SJSA1 (cell line): ENCODE data around the gene P3H4. TPM values are rescaled to one million over a fixed set of nuclear protein-coding genes. Genes with fewer than 3 reads are reported as not detected.

ENCODE experiments used
- DNase-seq, 2 experiments: peaks; one replicate each; pipeline ENCODE4 v3.0.0-alpha.2; 2015 to 2020; ENCODE audit warnings: low spot score in 2 of 2, low read depth in 1 of 2
- H3K27ac ChIP-seq: fragments of 250-450 bp; sonication (Bioruptor Pico); 2 replicates; pipeline ENCODE4 v1.5.1; 2020; ENCODE audit warnings: mild to moderate bottlenecking, moderate library complexity
- H3K27me3 ChIP-seq: fragments of 250-450 bp; sonication (Bioruptor Pico); replicated peaks from 2 replicates; pipeline ENCODE4 v1.5.1; 2020; ENCODE audit warnings: mild to moderate bottlenecking, moderate library complexity
- H3K36me3 ChIP-seq: fragments of 250-450 bp; sonication (Bioruptor Pico); 2 replicates; pipeline ENCODE4 v1.5.1; 2020; ENCODE audit warnings: mild to moderate bottlenecking
- H3K4me1 ChIP-seq: fragments of 250-450 bp; sonication (Bioruptor Pico); replicated peaks from 2 replicates; pipeline ENCODE4 v1.6.1; 2021; ENCODE audit warnings: mild to moderate bottlenecking
- H3K4me3 ChIP-seq: fragments of 250-450 bp; sonication (Bioruptor Pico); 2 replicates; pipeline ENCODE4 v1.5.1; 2020; ENCODE audit warnings: mild to moderate bottlenecking
- H3K9me3 ChIP-seq: fragments of 250-450 bp; sonication (Bioruptor Pico); replicated peaks from 2 replicates; pipeline ENCODE4 v1.5.1; 2020; ENCODE audit warnings: mild to moderate bottlenecking
- total RNA-seq: library from RNA; depleted of rRNA; stranded (reverse); fragments of >200 nt; shearing (Covaris generic); gene quantifications from 2 replicates; pipeline ENCODE4 v1.2.3, GENCODE V29; 2014

The P3H4 gene
- total RNA-seq, 1 experiment from 2014 or later: 40.9 TPM

DNA sequence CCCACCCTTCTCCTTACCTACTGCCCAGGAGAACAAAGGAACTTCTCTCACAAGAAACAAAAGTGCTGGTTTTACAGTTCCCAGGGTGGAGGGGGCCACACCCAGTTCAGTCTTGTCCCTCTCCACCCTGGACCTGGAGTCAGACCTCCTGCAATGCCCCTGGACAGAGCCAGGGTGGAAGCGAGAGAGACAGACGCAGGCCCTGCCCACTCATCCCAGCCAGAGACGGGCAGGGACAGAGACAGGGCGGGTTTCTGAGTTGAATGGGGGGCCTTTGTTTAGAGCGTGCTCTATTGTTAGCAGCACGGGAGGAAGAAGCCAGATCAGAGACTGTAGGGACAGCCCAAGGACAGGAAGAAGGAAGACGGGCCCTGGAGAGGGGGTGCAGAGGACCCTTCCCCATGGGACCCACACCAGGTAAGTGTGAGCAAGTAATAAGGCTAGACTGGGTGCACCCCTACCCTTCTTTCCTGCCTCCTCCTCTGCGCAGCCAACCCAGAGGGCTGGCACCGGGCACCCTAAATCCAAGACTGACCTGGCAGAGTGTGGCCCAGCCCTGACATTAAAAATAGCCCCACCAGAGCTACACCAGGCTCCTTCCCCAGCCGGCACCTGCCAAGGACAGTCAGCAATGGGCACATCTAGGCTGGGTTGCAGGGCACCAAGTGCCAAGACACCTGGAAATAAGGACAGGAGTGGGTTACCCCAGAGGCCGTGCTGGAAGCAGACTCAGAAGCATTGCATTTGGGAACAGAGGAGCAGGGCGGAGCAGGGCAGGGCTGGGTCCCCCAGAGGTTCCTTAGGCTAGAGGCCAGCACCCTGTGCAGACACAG lies 36.1 kb downstream of the P3H4 start:
- H3K4me1 ChIP-seq: peaks cover 51% of the 10 kb centered on the region
- no peaks in the 10 kb centered on the region for H3K27me3 ChIP-seq
- H3K36me3 ChIP-seq: no peaks in the 10 kb centered on the region
- no peaks in the 10 kb centered on the region for H3K9me3 ChIP-seq
- no peak overlapping the region for H3K27ac ChIP-seq
- H3K4me3 ChIP-seq: no peak overlapping the region
- peak in 1 of 2 experiments; percentile 31 for DNase-seq

DNA sequence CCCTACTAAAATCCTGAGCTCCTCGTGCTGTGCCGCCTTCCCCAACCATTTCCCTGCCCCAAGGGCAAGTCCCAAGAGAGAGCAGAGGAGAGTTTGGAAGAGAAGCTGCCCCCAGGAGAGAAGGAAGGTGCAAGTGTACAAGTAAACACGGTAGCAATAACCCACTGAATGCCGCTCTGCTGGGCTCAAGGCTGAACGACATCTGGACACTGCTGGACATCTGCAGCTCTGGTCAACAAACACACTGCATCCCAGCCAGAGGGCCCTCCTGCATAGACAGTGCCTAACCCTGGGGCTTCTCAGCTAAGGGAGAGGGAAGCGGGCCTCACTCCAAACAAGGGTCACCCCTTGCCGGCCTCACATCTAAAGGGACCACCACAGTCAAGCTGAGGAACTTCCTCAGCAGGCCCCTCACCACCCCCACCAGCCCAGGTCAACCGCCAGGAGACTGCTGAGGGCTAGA lies 38.0 kb downstream of the P3H4 start:
- no peaks in the 10 kb centered on the region for H3K27me3 ChIP-seq
- no peak overlapping the region for H3K4me3 ChIP-seq
- DNase-seq: no peak
- no peak overlapping the region for H3K27ac ChIP-seq
- H3K9me3 ChIP-seq: no peaks in the 10 kb centered on the region
- peaks cover 50% of the 10 kb centered on the region for H3K4me1 ChIP-seq
- no peaks in the 10 kb centered on the region for H3K36me3 ChIP-seq

DNA sequence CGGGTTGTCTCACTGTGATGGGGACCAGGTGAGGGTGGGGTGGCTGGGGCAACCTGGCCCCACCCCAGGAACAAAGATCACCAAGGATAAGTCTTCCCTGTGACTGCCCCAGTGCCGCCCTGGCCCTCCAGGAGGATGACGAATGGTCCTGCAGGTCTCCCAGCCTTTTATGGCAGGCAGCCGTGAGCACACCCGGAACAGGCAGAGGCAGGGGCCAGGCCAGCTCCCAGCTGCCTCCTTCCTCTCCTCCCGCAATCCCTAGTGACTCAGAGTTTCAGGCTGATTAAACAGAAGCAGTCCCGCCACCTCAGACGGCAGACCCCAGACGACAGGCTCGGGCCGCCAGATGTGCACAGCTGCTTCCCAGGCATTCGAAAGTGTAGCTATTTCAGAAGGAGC lies 38.6 kb downstream of the P3H4 start:
- H3K9me3 ChIP-seq: no peaks in the 10 kb centered on the region
- no peaks in the 10 kb centered on the region for H3K27me3 ChIP-seq
- peaks cover 44% of the 10 kb centered on the region for H3K4me1 ChIP-seq
- H3K36me3 ChIP-seq: no peaks in the 10 kb centered on the region
- peak; percentile 51 to 76 for DNase-seq
- H3K27ac ChIP-seq: no peak overlapping the region
- no peak overlapping the region for H3K4me3 ChIP-seq

- Histone ChIP-seq H3K4me3 (no peak overlapping the region), H3K36me3 (no peaks in the 10 kb centered on the region), H3K27ac (no peak overlapping the region), H3K4me1 (peaks cover 39% of the 10 kb centered on the region), H3K27me3 (no peaks in the 10 kb centered on the region), H3K9me3 (no peaks in the 10 kb centered on the region)
- no peak for DNase-seq
Measured at GRCh38 chr17:41772586-41773189, 39.1 kb downstream of the P3H4 start.

DNA sequence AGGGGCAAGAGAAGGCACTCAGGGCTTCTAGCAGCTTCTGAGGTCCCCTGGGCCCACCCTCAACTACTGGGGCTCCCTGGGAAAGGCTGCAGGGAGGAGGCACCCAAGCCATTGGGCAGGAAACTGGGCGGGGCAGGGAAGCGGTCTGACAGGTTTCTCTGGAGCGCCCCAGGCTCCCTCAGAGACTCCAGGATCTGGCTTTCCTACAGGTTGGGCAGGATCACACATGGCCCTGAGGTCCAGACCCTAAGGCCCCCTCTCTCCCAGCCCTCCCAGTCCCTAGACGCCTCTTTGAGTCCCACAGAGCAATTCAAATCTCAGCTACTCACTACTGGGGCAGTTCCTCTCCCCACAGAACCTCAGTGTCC lies 39.5 kb downstream of the P3H4 start:
- DNase-seq: no peak
- Histone ChIP-seq H3K36me3 (no peaks in the 10 kb centered on the region), H3K27ac (no peak overlapping the region), H3K4me3 (no peak overlapping the region), H3K4me1 (peaks cover 35% of the 10 kb centered on the region), H3K27me3 (no peaks in the 10 kb centered on the region), H3K9me3 (no peaks in the 10 kb centered on the region)

- no peak for DNase-seq
- Histone ChIP-seq H3K27me3 (no peaks in the 10 kb centered on the region), H3K9me3 (no peaks in the 10 kb centered on the region), H3K27ac (no peak overlapping the region), H3K4me3 (no peak overlapping the region), H3K36me3 (no peaks in the 10 kb centered on the region), H3K4me1 (peaks cover 29% of the 10 kb centered on the region)
Measured at GRCh38 chr17:41771389-41772206, 40.2 kb downstream of the P3H4 start.

- no peak for DNase-seq
- Histone ChIP-seq H3K27ac (no peak overlapping the region), H3K4me3 (no peak overlapping the region), H3K9me3 (no peaks in the 10 kb centered on the region), H3K27me3 (no peaks in the 10 kb centered on the region), H3K4me1 (peaks cover 14% of the 10 kb centered on the region), H3K36me3 (no peaks in the 10 kb centered on the region)
Measured at GRCh38 chr17:41769985-41770384, 41.8 kb downstream of the P3H4 start.

DNA sequence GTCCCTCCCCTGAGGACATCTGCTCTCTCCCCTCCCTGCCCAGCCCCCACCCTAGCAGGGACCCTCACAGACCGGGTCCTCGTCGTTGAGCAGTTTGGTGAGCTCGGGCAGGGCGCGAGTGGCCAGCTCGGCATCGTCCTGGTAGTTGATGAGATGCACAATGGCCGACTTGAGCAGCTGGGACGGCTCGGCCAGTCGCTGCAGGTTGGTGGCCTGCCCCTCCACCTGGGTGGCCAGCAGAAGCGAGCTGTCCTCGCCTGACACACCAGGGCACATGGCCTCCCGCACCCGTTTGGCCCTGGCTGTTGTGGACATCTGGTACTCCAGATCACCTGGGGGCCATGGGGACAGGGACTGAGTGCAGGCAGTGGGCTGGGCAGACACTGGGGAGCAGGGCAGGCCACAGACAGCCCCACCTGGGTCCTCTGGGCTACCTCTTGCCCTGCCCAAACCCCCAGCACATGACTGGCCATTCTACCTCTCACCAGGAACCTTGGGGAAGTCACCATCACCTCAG lies 42.3 kb downstream of the P3H4 start:
- no peak for DNase-seq
- Histone ChIP-seq H3K27me3 (no peaks in the 10 kb centered on the region), H3K36me3 (no peaks in the 10 kb centered on the region), H3K4me3 (no peak overlapping the region), H3K9me3 (no peaks in the 10 kb centered on the region), H3K27ac (no peak overlapping the region), H3K4me1 (peaks cover 12% of the 10 kb centered on the region)

- peaks cover 11% of the 10 kb centered on the region for H3K4me1 ChIP-seq
- H3K27ac ChIP-seq: no peak overlapping the region
- no peaks in the 10 kb centered on the region for H3K27me3 ChIP-seq
- no peaks in the 10 kb centered on the region for H3K36me3 ChIP-seq
- H3K9me3 ChIP-seq: no peaks in the 10 kb centered on the region
- H3K4me3 ChIP-seq: no peak overlapping the region
- DNase-seq: no peak
Measured at GRCh38 chr17:41768682-41769288, 43.0 kb downstream of the P3H4 start.

- H3K27ac ChIP-seq: no peak overlapping the region
- H3K4me1 ChIP-seq: no peaks in the 10 kb centered on the region
- no peak for DNase-seq
- no peaks in the 10 kb centered on the region for H3K27me3 ChIP-seq
- no peak overlapping the region for H3K4me3 ChIP-seq
- no peaks in the 10 kb centered on the region for H3K36me3 ChIP-seq
- no peaks in the 10 kb centered on the region for H3K9me3 ChIP-seq
Measured at GRCh38 chr17:41767324-41768042, 44.3 kb downstream of the P3H4 start.

GRCh38 chr17:41766135-41766534 lies 45.6 kb downstream of the P3H4 start:
- Histone ChIP-seq H3K36me3 (no peaks in the 10 kb centered on the region), H3K27ac (no peak overlapping the region), H3K27me3 (no peaks in the 10 kb centered on the region), H3K4me1 (no peaks in the 10 kb centered on the region), H3K4me3 (no peak overlapping the region), H3K9me3 (no peaks in the 10 kb centered on the region)
- DNase-seq: no peak

- DNase-seq: no peak
- no peak overlapping the region for H3K27ac ChIP-seq
- no peaks in the 10 kb centered on the region for H3K36me3 ChIP-seq
- H3K27me3 ChIP-seq: no peaks in the 10 kb centered on the region
- H3K4me1 ChIP-seq: no peaks in the 10 kb centered on the region
- H3K9me3 ChIP-seq: no peaks in the 10 kb centered on the region
- H3K4me3 ChIP-seq: no peak overlapping the region
Measured at GRCh38 chr17:41763327-41763726, 48.4 kb downstream of the P3H4 start.

DNA sequence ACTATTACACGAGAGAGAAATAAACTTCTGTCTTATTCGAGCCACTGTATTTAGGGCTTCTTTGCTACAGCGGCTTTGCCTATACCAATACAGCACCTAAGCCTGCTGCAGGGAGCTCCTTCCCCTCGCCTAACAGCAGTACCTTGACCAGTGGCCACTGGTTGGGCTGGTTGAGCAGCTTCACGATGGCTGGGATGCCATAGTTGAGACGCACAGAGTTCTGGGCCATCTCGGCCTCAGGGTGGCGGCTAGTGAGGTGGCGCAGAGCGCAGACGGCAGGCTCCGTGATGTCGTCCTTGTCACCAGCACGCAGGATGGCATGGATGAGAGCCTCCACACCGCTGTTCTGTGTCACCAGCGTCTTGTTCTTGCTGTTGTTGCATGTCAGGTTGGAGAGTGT lies 48.9 kb downstream of the P3H4 start:
- H3K27ac ChIP-seq: no peak overlapping the region
- H3K27me3 ChIP-seq: no peaks in the 10 kb centered on the region
- H3K4me3 ChIP-seq: no peak overlapping the region
- no peaks in the 10 kb centered on the region for H3K36me3 ChIP-seq
- no peaks in the 10 kb centered on the region for H3K9me3 ChIP-seq
- DNase-seq: no peak
- no peaks in the 10 kb centered on the region for H3K4me1 ChIP-seq
